A673 (cell line): ENCODE data around the gene PGBD5. TPM values are rescaled to one million over a fixed set of nuclear protein-coding genes. Genes with fewer than 3 reads are reported as not detected.

Source experiments
- BruUV-seq: library from RNA; stranded (reverse); fragments of 400-500 nt; replicated peaks from 2 replicates; lab custom pipeline; 2021; lab: Mats Ljungman, UMichigan
- CTCF ChIA-PET: fragments of 300-600 bp; sonication (Branson Sonifier 250); formaldehyde crosslinking; loops from one replicate; lab custom pipeline; 2022; ENCODE audit warnings: antibody characterized with exemption; lab: Charles Lee
- POLR2A ChIA-PET: fragments of 300-600 bp; sonication (Branson Sonifier 250); formaldehyde crosslinking; loops from one replicate; lab custom pipeline; 2022; ENCODE audit warnings: antibody characterized with exemption; ENCODE audit not compliant: low non-redundant PET; lab: Charles Lee
- DNase-seq: peaks from one replicate; pipeline ENCODE4 v3.0.0-alpha.2; 2015; ENCODE audit warnings: low spot score
- H3K27ac ChIP-seq: fragments of 200-600 bp; sonication (generic); 2 replicates; pipeline ENCODE4 v1.5.1; 2016; ENCODE audit warnings: mixed run types, low read depth, mild to moderate bottlenecking, mixed read lengths, antibody characterized with exemption, low read length; ENCODE audit not compliant: poor library complexity, severe bottlenecking
- H3K27me3 ChIP-seq: fragments of 200-600 bp; sonication (generic); replicated peaks from 2 replicates; pipeline ENCODE4 v1.6.1; 2017; ENCODE audit warnings: mixed run types, low read depth, mild to moderate bottlenecking, mixed read lengths, antibody characterized with exemption, low read length; ENCODE audit not compliant: insufficient read depth, poor library complexity
- H3K36me3 ChIP-seq: fragments of 200-600 bp; sonication (generic); 2 replicates; pipeline ENCODE4 v1.6.1; 2016; ENCODE audit warnings: mixed run types, mild to moderate bottlenecking, mixed read lengths, antibody characterized with exemption, low read length; ENCODE audit not compliant: insufficient read depth, poor library complexity, severe bottlenecking
- H3K4me1 ChIP-seq: fragments of 200-600 bp; sonication (generic); 2 replicates; pipeline ENCODE4 v1.6.1; 2017; ENCODE audit warnings: mixed run types, mild to moderate bottlenecking, mixed read lengths, antibody characterized with exemption, low read length; ENCODE audit not compliant: insufficient read depth, poor library complexity, severe bottlenecking
- H3K4me3 ChIP-seq: fragments of 200-600 bp; sonication (generic); 2 replicates; pipeline ENCODE4 v1.5.1; 2016; ENCODE audit warnings: low read depth, mixed run types, mild to moderate bottlenecking, mixed read lengths, low read length; ENCODE audit not compliant: poor library complexity, severe bottlenecking
- H3K9me3 ChIP-seq: fragments of 200-600 bp; sonication (generic); 2 replicates; pipeline ENCODE4 v1.6.1; 2016; ENCODE audit warnings: mixed run types, low read depth, mild to moderate bottlenecking, mixed read lengths, antibody characterized with exemption, low read length; ENCODE audit not compliant: poor library complexity, severe bottlenecking
- CTCF ChIP-seq: fragments of 300-800, 200-600 bp; sonication (generic); conservative IDR thresholded peaks from 2 replicates; pipeline ENCODE4 v1.5.1; 2017; ENCODE audit warnings: low read depth, mild to moderate bottlenecking, antibody characterized with exemption, low read length, moderate library complexity, mixed read lengths
- EZH2 ChIP-seq: fragments of 200-600 bp; sonication (generic); IDR thresholded peaks from 2 replicates; pipeline ENCODE4 v1.6.1; 2017; ENCODE audit warnings: borderline replicate concordance, low read depth, mild to moderate bottlenecking, mixed read lengths, antibody characterized with exemption, low read length; ENCODE audit not compliant: poor library complexity, severe bottlenecking
- intact Hi-C: fragments of 100-400 bp; cut with micrococcal nuclease; formaldehyde crosslinking; loops from one replicate; pipeline ENCODE4 v1.10.0; 2022; ENCODE audit not compliant: unreplicated experiment
- total RNA-seq: library from RNA; stranded (reverse); gene quantifications from 2 replicates; pipeline ENCODE4 v1.2.3, GENCODE V29; 2021

The PGBD5 gene
- total RNA-seq, 1 experiment from 2014 or later = 0.52 TPM

DNA sequence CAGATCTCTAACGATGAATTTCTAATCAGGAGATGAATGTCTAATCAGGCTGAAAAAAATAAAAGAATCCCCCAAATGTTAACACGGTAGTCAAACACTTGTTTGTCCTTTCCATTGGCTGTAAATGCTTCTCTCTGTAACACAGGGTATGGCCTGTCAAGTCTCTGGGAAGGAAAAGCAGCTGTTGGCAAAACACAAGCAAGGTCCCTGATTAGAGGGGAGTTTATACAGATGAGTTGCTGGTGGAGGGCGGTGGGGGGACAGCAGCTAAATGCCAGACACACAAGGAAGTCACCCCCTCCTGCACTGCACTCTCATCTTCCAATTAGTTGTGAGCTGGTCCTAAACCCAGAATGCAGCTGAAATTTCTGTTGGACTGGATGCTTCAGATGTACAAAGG lies 51.0 kb downstream of the PGBD5 start:
- intact Hi-C loops = no loop called here
- H3K27ac ChIP-seq = no peak overlapping the region
- H3K27me3 ChIP-seq = peaks cover 5% of the 10 kb centered on the region
- no peak for DNase-seq
- H3K4me3 ChIP-seq = no peak overlapping the region
- H3K36me3 ChIP-seq = no peaks in the 10 kb centered on the region
- H3K9me3 ChIP-seq = no peaks in the 10 kb centered on the region
- ChIA-PET CTCF (no interaction called here), POLR2A (no interaction called here)
- BruUV-seq = no TSS peak
- TF ChIP-seq CTCF = no peak
- no peaks in the 10 kb centered on the region for H3K4me1 ChIP-seq

GRCh38 chr1:230371923-230372703 lies 54.0 kb downstream of the PGBD5 start:
- Histone ChIP-seq H3K9me3 (no peaks in the 10 kb centered on the region), H3K4me1 (no peaks in the 10 kb centered on the region), H3K36me3 (no peaks in the 10 kb centered on the region), H3K27me3 (peaks cover 5% of the 10 kb centered on the region), H3K4me3 (no peak overlapping the region), H3K27ac (no peak overlapping the region)
- BruUV-seq = no TSS peak
- ChIA-PET POLR2A (no interaction called here), CTCF (no interaction called here)
- DNase-seq = no peak
- intact Hi-C loops = no loop called here
- TF ChIP-seq EZH2 (no peak), CTCF (no peak)

- H3K9me3 ChIP-seq = no peaks in the 10 kb centered on the region
- H3K4me1 ChIP-seq = no peaks in the 10 kb centered on the region
- POLR2A ChIA-PET = no interaction called here
- no peaks in the 10 kb centered on the region for H3K36me3 ChIP-seq
- TF ChIP-seq EZH2 = no peak
- TF ChIP-seq CTCF = no peak
- H3K27me3 ChIP-seq = peaks cover 5% of the 10 kb centered on the region
- DNase-seq = no peak
- BruUV-seq = no TSS peak
- intact Hi-C loops = no loop called here
- no peak overlapping the region for H3K4me3 ChIP-seq
- CTCF ChIA-PET = no interaction called here
- no peak overlapping the region for H3K27ac ChIP-seq
Measured at GRCh38 chr1:230370109-230370508, 56.0 kb downstream of the PGBD5 start.
